GM19468 (cell line): Measurements from ENCODE around the gene SMPD3.

Source experiments
- ATAC-seq: cut with Tn5 transposase; IDR thresholded peaks from one replicate; pipeline ENCODE4 v1.9.1; 2021; ENCODE audit warnings: mild to moderate bottlenecking, moderate library complexity, moderate number of reproducible peaks; ENCODE audit not compliant: unreplicated experiment; ENCODE audit errors: extremely low read depth

The SMPD3 gene

DNA sequence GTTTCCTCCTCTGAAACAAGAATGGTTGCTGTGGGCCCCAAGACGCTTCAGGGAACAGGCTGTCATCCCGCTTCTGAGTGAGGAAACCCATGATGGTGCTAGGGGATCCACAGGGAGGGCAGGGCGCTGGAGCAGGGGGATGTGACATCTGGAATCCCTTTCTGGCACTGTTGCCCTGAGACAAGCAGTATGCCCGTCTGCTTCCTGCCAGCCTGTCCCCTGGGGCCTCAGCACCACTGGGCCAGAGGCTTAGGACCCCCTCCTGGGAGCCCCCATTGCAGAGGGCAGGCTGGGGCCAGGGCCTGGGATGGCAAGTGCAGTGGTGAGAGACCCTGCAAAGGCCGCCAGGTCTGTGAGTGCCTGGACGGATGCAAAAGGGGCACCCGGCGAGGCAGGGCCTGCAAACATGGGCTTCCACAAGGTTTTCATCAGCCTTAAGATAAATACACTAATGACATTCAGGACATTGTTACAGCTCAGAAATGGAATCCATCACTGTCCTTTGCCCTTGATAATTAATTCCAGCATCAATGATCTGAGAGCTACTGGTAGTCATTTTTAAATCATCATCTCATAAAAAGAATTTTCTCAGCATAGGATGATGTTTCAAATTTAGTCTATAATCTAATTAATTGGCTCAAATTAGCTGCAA, 85.9 kb downstream of the SMPD3 start:
- ATAC-seq, result no peak

GRCh38 chr16:68361485-68361884, 86.8 kb downstream of the SMPD3 start:
- no peak for ATAC-seq

DNA sequence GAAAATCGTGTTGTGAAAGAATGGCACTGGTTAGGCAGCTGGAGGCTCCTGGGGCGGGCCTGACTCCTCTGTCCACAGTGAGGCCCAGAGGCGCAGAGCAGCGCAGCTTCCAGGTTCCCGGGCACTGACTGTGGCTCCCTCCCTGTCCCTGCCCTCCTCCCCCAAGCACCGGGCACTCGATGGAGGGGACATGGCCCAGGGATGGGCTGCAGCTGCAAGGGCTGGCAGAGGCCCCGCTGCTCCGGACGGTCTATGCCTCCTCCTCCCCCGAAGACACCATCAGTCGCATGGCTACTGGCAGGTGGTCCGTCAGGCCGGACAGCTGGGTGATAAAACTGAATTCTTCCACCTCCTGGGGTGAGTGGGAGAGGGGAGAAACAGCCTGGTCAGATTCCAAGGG, 87.4 kb downstream of the SMPD3 start:
- ATAC-seq, result no peak

DNA sequence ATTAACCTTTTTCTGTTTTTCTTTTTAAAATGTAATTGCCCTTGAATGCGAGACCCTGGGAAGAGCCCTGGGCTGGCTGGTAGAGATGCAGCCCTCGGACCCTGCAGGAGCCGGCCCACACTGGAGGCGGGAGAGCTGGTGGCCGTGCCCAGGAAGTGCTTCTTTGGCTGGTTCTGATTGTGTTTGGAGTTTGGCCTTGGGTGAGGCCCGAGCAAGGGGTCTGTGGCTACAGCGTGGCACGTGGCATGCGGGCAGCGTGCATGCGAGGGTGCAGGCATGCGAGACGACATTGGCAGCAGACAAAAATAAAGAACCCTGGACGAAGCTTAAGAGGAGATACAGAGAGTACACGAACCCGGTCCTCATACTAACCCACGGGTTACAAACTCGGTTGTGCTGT, 87.8 kb downstream of the SMPD3 start:
- ATAC-seq, result no peak

DNA sequence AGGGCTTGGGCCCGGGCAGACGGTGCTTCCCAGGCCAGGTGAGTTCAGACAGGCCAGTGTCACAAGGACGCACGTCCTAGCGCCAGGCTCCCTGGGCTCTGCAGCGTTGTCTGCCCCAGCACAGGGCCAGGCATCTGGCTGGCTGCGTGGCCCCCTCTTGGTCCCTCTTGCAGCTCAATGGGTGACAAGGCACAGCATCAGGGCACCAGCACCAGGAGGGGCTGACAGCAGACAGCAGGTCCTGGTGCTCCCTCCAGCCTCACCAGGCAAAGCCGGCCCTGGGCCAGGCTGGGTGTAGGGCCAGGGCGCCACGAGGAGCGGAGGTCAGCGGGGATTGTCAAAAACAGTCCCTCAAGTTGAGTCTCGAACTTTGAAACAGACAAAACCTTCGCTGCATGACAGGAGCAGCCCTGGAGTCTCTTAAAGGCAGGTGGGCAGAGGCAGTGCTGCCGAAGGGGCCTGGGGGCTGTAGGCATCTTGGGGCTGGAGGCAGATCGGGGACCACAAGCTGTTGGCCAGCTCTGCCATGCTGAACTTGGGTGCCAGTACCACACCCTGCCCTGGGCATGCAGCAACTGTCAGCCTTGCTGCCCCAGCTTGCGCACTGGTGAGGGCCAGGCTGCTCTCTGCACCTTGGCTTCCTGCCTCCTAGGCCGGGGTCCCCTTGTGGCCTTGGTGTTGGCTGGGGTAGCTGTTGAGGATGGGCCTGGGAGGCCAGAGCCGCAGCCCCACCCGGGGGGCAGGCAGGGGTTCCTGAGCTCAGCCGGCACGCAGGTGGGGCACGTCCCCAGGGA, 88.7 kb downstream of the SMPD3 start:
- ATAC-seq, result no peak

- no peak for ATAC-seq
Measured at GRCh38 chr16:68358951-68359350, 89.4 kb downstream of the SMPD3 start.

GRCh38 chr16:68357923-68358322, 90.4 kb downstream of the SMPD3 start:
- ATAC-seq, result no peak

DNA sequence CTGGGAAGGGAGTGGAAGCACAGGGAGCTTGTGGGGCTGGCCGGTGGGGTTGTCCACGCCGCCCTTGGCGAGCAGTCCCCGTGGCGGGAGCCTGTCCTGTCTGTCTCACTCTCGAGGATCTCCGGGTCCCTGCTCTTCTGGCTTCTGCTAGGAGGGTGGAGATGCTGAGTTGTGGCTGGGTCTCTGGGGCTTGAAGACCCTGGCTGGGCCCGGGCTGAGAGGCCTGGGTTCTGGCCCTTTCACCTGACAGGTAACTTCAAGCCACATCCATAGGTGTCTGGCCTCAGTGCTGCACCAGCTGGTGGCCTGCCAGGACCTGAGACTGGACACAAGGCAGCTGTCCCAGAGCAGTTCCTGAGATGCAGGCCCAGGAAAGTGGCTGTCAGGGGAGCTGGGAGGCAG, 90.8 kb downstream of the SMPD3 start:
- ATAC-seq, result no peak

- peak; percentile 0 for ATAC-seq
Measured at GRCh38 chr16:68356919-68357286, 91.4 kb downstream of the SMPD3 start.

DNA sequence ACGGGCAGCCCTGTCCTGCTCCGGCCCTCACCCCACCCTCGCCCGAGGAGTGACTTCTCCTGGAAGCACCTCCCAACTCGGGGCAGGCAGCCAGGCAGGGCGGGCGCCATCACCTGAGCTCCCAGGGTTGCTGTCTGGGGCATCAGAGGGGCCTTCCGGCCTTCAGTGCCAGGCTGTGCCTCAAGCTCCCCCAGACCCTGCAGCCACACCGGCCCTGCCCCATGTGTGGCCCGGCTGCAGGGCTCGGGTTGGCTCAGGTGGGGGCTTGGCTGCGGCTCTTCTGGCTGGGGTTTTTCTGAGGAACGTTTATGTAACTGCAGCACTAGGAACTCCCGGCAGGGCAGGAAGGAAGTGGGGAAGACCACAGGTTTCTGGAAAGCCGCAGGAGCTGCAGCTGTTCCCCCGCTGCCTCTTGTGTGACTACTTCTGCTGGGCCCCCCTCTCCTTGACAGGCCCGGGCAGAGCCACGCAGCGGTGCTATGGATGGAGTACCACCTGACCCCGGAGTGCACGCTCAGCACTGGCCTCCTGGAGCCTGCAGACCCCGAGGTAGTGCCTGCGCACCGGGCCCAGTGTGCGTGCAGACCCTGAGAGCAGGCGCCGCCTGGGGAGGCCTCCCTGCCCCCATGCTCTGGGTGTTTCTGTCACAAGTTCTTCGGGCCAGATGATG, 91.9 kb downstream of the SMPD3 start:
- peak; percentile 46 for ATAC-seq

GRCh38 chr16:68355447-68356248, 92.7 kb downstream of the SMPD3 start:
- no peak for ATAC-seq

DNA sequence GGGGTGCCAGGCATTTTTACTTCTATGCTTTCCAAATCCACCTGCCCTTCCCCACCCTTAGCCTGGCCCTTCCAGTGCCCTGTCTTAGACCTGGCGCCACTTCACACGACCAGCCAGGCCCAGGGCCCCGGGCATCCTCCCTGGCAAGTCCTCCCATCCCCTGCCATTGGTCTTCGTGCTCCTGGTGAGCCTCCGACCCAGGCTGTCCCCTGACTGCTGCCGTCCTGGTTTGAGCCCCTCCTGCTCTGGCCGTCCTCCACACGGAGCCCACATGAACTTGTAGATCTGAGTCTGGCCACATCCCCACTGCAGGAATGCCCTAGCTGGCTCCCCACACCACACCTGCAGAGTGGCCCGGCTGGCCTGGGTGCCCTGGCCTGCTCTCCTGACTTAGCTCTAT, 93.5 kb downstream of the SMPD3 start:
- no peak for ATAC-seq

DNA sequence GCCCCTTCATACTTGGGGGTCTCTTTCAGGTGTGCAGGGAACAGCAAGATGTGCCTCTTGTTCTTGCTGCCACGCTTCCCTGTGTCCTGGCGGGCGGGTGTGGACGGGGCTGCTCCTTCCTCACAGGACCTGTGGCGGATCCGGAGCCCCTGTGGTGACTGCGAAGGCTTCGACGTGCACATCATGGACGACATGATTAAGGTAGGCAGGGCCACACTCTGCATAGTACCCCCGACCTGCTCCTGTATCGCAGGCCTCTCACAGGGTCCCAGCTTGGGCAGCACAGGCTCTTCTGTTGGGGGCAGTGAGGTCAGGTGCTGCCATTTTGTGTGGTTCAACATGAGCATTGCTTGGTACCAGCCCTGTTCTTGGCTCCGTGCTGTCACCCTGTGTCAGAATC, 94.9 kb downstream of the SMPD3 start:
- ATAC-seq, result no peak

- no peak for ATAC-seq
Measured at GRCh38 chr16:68351991-68352431, 96.3 kb downstream of the SMPD3 start.

DNA sequence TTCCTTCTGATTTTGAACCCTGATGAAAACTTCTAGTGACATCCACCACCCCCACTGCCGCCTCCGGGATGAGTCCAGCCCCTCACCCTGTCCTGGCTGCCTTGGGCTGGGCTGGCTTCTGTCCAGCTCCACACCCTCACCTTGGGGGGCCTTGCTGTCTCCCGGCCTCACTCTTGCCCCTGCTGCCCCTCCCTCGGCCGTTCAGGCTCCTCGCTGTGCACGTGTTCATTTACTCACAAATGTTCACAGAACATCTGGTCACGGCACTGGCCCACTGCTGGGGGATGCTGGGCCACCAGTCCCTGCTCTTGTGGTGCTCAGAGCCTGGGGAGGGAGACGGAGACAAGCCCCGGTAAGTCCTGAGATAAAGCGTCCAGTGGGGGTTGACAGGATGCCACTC, 96.8 kb downstream of the SMPD3 start:
- ATAC-seq, result no peak

DNA sequence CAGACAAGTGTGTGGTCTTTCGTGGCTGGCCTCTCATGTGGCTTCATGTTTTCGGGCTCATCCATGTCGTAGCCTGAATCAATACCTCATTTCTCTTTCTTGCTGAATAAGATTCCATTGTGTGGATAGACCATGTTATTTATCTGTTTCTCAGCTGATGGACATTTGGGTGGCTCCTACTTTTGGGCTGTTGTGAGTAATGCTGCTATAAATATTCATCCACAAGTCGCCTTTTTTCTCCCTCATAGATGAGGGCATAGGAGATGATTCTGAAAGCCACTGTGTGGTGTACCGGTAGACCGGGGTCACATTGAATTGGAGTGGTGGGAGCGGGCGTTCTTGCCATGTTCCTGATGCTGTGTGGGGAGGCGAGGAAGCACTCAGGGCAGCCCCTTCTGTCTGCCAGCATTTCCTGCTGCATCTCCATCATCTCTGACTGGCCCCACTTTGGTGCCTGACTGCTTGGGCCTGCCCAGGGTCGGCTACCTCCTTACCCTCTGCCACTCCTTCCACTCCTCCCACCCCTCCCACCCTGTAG, 97.4 kb downstream of the SMPD3 start:
- no peak for ATAC-seq

DNA sequence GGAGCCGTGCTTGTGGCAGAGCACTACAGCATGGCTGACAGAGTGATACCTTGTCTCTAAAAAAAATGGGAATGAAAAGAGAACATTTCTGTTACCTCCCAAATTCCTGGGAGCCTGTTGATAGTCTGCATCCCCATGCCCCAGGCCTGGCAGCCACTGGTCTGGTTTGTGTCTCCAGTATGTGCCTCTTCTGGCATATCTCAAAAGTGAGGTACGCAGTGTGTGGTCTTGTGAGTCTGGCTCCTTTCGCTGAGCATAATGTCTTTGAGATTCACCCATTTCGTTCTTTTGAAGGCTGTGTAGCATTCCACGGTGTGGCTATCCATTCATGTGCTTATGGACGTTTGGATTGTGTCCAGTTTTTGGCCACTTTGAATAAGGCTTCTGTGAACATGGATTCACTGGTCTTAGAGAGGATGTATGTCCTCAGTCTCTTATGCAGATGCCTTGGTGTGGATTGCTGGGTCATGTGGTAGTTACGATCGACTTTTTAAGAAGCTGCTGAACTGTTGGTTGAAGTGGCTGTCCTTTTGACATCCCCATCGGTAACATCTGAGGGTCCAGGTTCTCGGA, 98.4 kb downstream of the SMPD3 start:
- no peak for ATAC-seq

DNA sequence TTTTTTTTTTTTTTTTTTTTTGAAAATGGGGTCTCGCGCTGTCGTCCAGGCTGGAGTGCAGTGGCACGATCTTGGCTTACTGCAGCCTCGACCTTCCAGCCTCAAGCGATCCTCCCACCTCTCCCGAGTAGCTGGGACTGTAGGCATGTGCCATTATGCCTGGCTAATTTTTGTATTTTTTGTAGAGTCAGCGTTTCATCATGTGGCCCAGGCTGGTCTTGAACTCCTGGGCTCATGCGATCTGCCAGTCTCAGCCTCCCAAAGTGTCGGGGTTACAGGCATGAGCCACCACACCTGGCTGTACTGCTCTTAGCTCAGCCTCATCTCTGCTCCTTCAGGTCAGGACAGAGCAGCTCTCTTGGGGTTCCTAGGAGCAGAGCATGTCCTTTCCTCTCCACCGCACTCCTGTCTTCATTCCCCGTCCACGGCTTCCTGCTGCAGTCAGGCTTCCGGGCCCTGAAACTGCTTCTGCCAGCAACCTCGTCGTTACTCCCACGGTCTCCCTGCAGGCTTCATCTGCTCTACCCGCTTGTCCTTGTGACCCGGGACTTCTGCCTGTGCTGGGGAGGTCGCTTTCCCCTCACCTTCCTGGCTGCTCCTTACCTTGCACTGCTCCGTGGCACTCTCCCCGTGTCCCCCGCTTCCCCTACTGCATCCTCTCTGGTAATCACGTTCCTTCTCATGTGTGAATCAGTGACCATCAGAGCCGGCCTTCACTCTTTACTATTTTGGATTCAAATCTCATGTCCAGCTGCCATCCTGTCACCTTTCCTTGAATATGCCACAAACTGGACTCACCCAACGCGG, 99.5 kb downstream of the SMPD3 start:
- ATAC-seq, result no peak

DNA sequence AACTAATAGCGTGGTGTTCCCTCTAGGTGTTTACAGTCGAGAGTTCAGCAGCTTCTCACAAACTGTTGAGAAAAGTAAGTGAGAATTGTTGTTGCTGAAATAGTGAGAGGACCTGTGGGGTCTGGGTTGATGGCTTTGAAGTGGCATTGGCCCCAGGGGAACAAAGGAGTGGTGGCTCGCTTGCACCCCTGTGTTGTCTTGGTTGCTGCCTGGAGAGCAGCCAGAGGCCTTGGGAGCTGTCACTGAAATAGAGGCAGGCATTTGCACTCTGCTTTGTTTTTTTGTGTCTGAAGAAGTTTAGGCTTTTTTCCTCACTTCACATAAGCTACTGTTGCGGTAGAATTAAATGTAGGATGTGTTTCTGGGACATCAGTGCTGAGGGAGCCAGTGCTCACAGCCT, 100.7 kb downstream of the SMPD3 start:
- ATAC-seq, result no peak
